Upper lobe of left lung (tissue), 6 donors: ENCODE data around the gene TAS1R2. TPM values are rescaled to one million over a fixed set of nuclear protein-coding genes. Genes with fewer than 3 reads are reported as not detected.

Experiments used
- ATAC-seq, 2 donors: fragments of 200-7000 bp; cut with Tn5 transposase; one replicate each; pipeline ENCODE4 v1.9.1; 2022; ENCODE audit warnings: mild to moderate bottlenecking in 2 of 2, moderate library complexity in 2 of 2; ENCODE audit not compliant: low FRiP score in 2 of 2
- DNase-seq, 2 donors: peaks; one replicate each; pipeline ENCODE4 v3.0.0-alpha.2; 2019 to 2020
- H3K27ac ChIP-seq, 4 donors: fragments of 200-600 bp; sonication (generic); one replicate each; pipeline ENCODE4 v1.5.1; 2016 to 2019
- H3K27me3 ChIP-seq, 4 donors: fragments of 200-600 bp; sonication (generic); one replicate each; pipeline ENCODE4 v1.5.1; 2017 to 2019
- H3K36me3 ChIP-seq, 4 donors: fragments of 200-600 bp; sonication (generic); one replicate each; pipeline ENCODE4 v1.5.1; 2016 to 2019
- H3K4me1 ChIP-seq, 4 donors: fragments of 200-600 bp; sonication (generic); one replicate each; pipeline ENCODE4 v1.5.1; 2018 to 2019
- H3K4me3 ChIP-seq, 4 donors: fragments of 200-600 bp; sonication (generic); one replicate each; pipeline ENCODE4 v1.5.1; 2017 to 2019; ENCODE audit warnings: mild to moderate bottlenecking in 2 of 4, moderate library complexity in 1 of 4
- H3K9me3 ChIP-seq, 4 donors: fragments of 200-600 bp; sonication (generic); one replicate each; pipeline ENCODE4 v1.5.1; 2018 to 2019
- CTCF ChIP-seq, 6 experiments: fragments of 450-650 bp in 4 of 6; fragments of 200-600 bp in 2 of 6; sonication (generic) in 2 of 6; IDR thresholded peaks; one replicate each; pipeline ENCODE4 v1.5.1; 2016 to 2019; ENCODE audit warnings: antibody characterized with exemption in 6 of 6
- EP300 ChIP-seq, 4 donors: sonication (generic); formaldehyde crosslinking; IDR thresholded peaks; one replicate each; pipeline ENCODE4 v1.5.1; 2017; ENCODE audit warnings: antibody characterized with exemption in 4 of 4, control low read depth in 2 of 4
- POLR2A ChIP-seq, 4 donors: fragments of 450-650 bp; IDR thresholded peaks; one replicate each; pipeline ENCODE4 v1.5.1; 2016 to 2017; ENCODE audit warnings: antibody characterized with exemption in 4 of 4, mild to moderate bottlenecking in 2 of 4
- POLR2AphosphoS5 ChIP-seq, 2 donors: sonication (generic); formaldehyde crosslinking; IDR thresholded peaks; one replicate each; pipeline ENCODE4 v1.5.1; 2017; ENCODE audit warnings: antibody characterized with exemption in 2 of 2
- WGBS, 2 donors: methylation state at CpG; one replicate each; pipeline ENCODE4 v1.1.5; 2017 to 2018; 5-methylcytosine and 5-hydroxymethylcytosine counted together
- small RNA-seq, 4 donors: library from RNA; depleted of rRNA; stranded (forward); fragments of <200 nt; gene quantifications; one replicate each; pipeline ENCODE3, GENCODE V24; 2016
- total RNA-seq, 6 donors: library from RNA; depleted of rRNA in 4 of 6; stranded (reverse); fragments of >200 nt in 4 of 6; gene quantifications; one replicate each; pipeline versions ENCODE4 v1.1.0 to v1.2.1, GENCODE V29; 2016 to 2021
- donor health status: DM: no; HTN: no; CAD: no; lungs with moderate emphysema.
- donor health status: DM: no; HTN: yes; CAD: no; lungs with severe emphysema.

TAS1R2 gene
- total RNA-seq, 6 donors from 2014 or later: not detected

- 67 to 75% methylated on average over 6 to 10 of the region's 10 CpGs for WGBS, 2 donors
- DNase-seq: peak in 1 of 2 donors; percentile 43
Observed at GRCh38 chr1:18793164-18793563, 66.3 kb downstream of the TAS1R2 start.

GRCh38 chr1:18792747-18793146 is 66.7 kb downstream of the TAS1R2 start:
- no peaks in the 10 kb centered on the region for H3K27me3 ChIP-seq
- H3K4me1 ChIP-seq: no peaks in the 10 kb centered on the region
- H3K36me3 ChIP-seq: no peaks in the 10 kb centered on the region
- 83 to 88% methylated on average over 2 to 3 of the region's 3 CpGs for WGBS, 2 donors
- DNase-seq (no peak), ATAC-seq (no peak)
- peaks cover 0 to 3% (median 0%) of the 10 kb centered on the region in 4 donors for H3K9me3 ChIP-seq
- no peak overlapping the region for H3K27ac ChIP-seq
- TF ChIP-seq EP300 (IDR thresholded peaks at IDR 0.05) (no peak), POLR2AphosphoS5 (IDR thresholded peaks at IDR 0.05) (no peak), POLR2A (IDR thresholded peaks at IDR 0.05) (no peak), CTCF (IDR thresholded peaks at IDR 0.05) (no peak)
- no peak overlapping the region for H3K4me3 ChIP-seq

More at GRCh38 chr1:18793164-18793563, 66.3 kb downstream of the TAS1R2 start:
- Histone ChIP-seq H3K4me1 (no peaks in the 10 kb centered on the region), H3K27ac (no peak overlapping the region), H3K4me3 (no peak overlapping the region), H3K36me3 (no peaks in the 10 kb centered on the region), H3K27me3 (no peaks in the 10 kb centered on the region), H3K9me3 (peaks cover 0 to 3% (median 0%) of the 10 kb centered on the region in 4 donors)
- no peak for ATAC-seq
- TF ChIP-seq CTCF (IDR thresholded peaks at IDR 0.05): no peak
- no peak for TF ChIP-seq POLR2A (IDR thresholded peaks at IDR 0.05)
- no peak for TF ChIP-seq POLR2AphosphoS5 (IDR thresholded peaks at IDR 0.05)
- no peak for TF ChIP-seq EP300 (IDR thresholded peaks at IDR 0.05)

Small RNA genes lying within 50 kb of the gene (small RNA-seq; reads per million reads assigned to genes)
- gene MIR1290: 0 reads per million in 4 donors
- gene MIR4695: 0 reads per million in 4 donors

Other genes starting within 250 kb of the TAS1R2 start
- gene PAX7, start 228.8 kb downstream of the TAS1R2 start, total RNA-seq: not detected
- gene ALDH4A1, start 42.9 kb upstream of the TAS1R2 start, total RNA-seq: 10 to 100 TPM in 5 of 6 donors, 1 to 10 TPM in 1; 5.7 to 13.4 (median 11.5) TPM
- gene IFFO2, start 97.0 kb upstream of the TAS1R2 start, total RNA-seq: 10 to 100 TPM in 3 of 6 donors, 1 to 10 TPM in 3; 9.2 to 19.3 (median 11.0) TPM